Measurements from ENCODE around the gene SLC12A7.
"Not testable (repeated sequence)": the region's sequence is repeated elsewhere in the genome, so short reads cannot be mapped to it uniquely, and the experiment has no call there.

Gene SLC12A7

DNA sequence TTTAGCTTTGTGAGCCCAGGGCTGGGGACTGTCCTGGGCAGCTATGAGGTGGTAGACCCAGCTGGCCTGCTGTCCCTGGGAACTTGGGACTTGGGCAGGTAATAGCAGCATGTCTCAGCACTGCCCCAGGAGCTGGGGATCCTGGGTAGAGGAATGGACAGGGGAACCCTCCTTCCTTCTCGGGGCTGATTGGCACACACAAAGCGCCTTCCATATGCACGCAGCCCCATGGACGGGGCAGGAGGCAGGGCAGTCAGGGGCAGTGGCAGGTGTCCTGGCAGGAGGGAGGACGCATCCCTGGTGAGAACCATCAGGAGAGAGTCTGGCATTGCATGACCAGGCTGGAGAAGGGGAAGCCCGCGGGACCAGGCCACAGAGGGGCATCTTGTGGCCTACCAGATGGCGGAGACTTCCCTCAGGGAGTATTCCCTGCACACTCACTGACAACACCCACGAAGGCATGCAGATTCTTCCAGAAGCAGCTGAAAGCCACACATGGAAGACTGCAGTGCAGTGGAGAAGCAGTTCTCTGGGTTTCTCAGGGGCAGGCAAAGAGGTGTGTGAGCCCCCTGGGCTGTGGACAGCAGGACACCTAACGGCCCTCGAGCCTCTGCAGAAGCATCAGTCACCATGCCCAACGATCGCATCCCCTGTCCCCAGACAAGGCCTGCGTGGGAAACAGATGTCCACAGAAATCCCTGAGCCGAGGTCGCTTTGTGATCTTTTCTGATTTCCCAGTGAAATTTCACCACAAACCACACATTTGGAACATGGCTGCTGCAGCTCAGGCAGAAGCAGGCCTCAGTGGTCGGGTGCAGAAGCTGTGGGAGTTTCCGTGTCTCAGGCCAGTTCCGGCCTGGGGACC, 110.2 kb downstream of the SLC12A7 start:
- DNase-seq = no peak

DNA sequence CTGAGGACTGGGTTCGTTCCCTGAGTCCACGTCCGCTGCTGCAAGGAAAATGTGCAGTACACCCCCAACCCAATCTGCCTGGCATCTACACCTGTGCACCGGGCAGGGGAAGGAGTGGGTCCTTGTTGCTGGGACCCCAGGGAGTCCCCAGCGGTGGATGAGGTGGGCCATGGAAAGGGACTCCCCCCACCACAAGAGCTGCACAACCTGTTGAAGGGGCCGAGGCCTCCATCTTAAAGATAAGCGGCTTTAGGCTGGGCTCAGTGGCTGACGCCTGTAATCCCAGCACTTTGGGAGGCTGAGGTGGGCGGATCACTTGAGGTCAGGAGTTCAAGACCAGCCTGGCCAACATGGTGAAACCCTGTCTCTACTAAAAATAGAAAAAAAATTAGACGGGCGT, 111.0 kb downstream of the SLC12A7 start:
- DNase-seq = not testable (repeated sequence)

Measured in NCI-H1048 (cell line).